NCI-H146 (cell line): ENCODE data around the gene UNC5A.

Experiments used
- DNase-seq: peaks from one replicate; lab custom pipeline; 2025; lab: John Stamatoyannopoulos, UW

The UNC5A gene

GRCh38 chr5:176810081-176810597 lies at the start of gene UNC5A:
TSS of gene UNC5A (plus strand) at chr5:176810559. CDS start at chr5:176810751, 192 bp downstream.
- DNase-seq: peak; percentile 65

- no peak for DNase-seq
These were observed 48.6 kb upstream of the UNC5A start for GRCh38 chr5:176761755-176762154.

GRCh38 chr5:176762489-176762888 lies 47.9 kb upstream of the UNC5A start:
- peak; percentile 46 for DNase-seq

- no peak for DNase-seq
These were observed 44.7 kb upstream of the UNC5A start for GRCh38 chr5:176765687-176766086.

GRCh38 chr5:176768174-176768970 lies 42.0 kb upstream of the UNC5A start:
- DNase-seq: no peak

- no peak for DNase-seq
These were observed 40.4 kb upstream of the UNC5A start for GRCh38 chr5:176769911-176770310.

- DNase-seq: no peak
These were observed 39.9 kb upstream of the UNC5A start for GRCh38 chr5:176770431-176770830.

- DNase-seq: no peak
These were observed 39.1 kb upstream of the UNC5A start for GRCh38 chr5:176771102-176771845.

- no peak for DNase-seq
These were observed 37.8 kb upstream of the UNC5A start for GRCh38 chr5:176772271-176773210.

GRCh38 chr5:176773408-176774035 lies 36.8 kb upstream of the UNC5A start:
- DNase-seq: no peak

- no peak for DNase-seq
These were observed 35.9 kb upstream of the UNC5A start for GRCh38 chr5:176774216-176775171.

GRCh38 chr5:176775409-176775808 lies 35.0 kb upstream of the UNC5A start:
- no peak for DNase-seq

- no peak for DNase-seq
These were observed 34.1 kb upstream of the UNC5A start for GRCh38 chr5:176776141-176776865.

- no peak for DNase-seq
These were observed 33.4 kb upstream of the UNC5A start for GRCh38 chr5:176776916-176777315.

GRCh38 chr5:176778921-176779465 lies 31.4 kb upstream of the UNC5A start:
- no peak for DNase-seq

- DNase-seq: no peak
These were observed 30.8 kb upstream of the UNC5A start for GRCh38 chr5:176779537-176779936.

- no peak for DNase-seq
These were observed 29.9 kb upstream of the UNC5A start for GRCh38 chr5:176780176-176781053.

- no peak for DNase-seq
These were observed 29.3 kb upstream of the UNC5A start for GRCh38 chr5:176781054-176781375.
